Stimulated activated CD8-positive, alpha-beta memory T cell treated with anti-CD3 and anti-CD28 coated beads, Interleukin-12 subunit alpha, Interleukin-12 subunit beta, amount 100 ng/mL, for 24 hours (primary cell): ENCODE measurements around the gene ZNF621.

Experiments used
- DNase-seq: peaks from one replicate; pipeline ENCODE4 v3.0.0-alpha.2; 2020; ENCODE audit errors: extremely low read depth

ZNF621 gene

GRCh38 chr3:40524568-40525285, at the start of gene ZNF621:
Gene ZNF621, plus strand, starts transcription at chr3:40524960. Its CDS starts 881 bp downstream, at chr3:40525841.
- peak; percentile 61 for DNase-seq

- DNase-seq, result no peak
These were observed 48.0 kb upstream of the ZNF621 start, which contains the start of gene ZNF619 for GRCh38 chr3:40476478-40477470. Gene ZNF619, plus strand, starts transcription at chr3:40477122. Its CDS starts 858 bp downstream, at chr3:40477980.

GRCh38 chr3:40477666-40478065, 47.1 kb upstream of the ZNF621 start:
- no peak for DNase-seq

GRCh38 chr3:40487172-40487571, 37.6 kb upstream of the ZNF621 start:
- DNase-seq, result no peak

- DNase-seq, result no peak
These were observed 33.8 kb upstream of the ZNF621 start for GRCh38 chr3:40490916-40491315.

- no peak for DNase-seq
These were observed 30.1 kb upstream of the ZNF621 start for GRCh38 chr3:40494698-40495097.

GRCh38 chr3:40497288-40497687, 27.5 kb upstream of the ZNF621 start:
- no peak for DNase-seq

- no peak for DNase-seq
These were observed 24.8 kb upstream of the ZNF621 start for GRCh38 chr3:40499952-40500351.

GRCh38 chr3:40502034-40502433, 22.7 kb upstream of the ZNF621 start:
- no peak for DNase-seq

GRCh38 chr3:40504636-40505430, 19.9 kb upstream of the ZNF621 start:
- DNase-seq, result no peak

GRCh38 chr3:40505599-40506462, 18.9 kb upstream of the ZNF621 start, which contains the start of gene ZNF620:
Gene ZNF620, plus strand, starts transcription at chr3:40506039. Its CDS starts 314 bp downstream, at chr3:40506353.
- DNase-seq, result no peak

GRCh38 chr3:40511031-40511718, 13.6 kb upstream of the ZNF621 start:
- no peak for DNase-seq

GRCh38 chr3:40516201-40516600, 8.6 kb upstream of the ZNF621 start:
- DNase-seq, result no peak

- no peak for DNase-seq
These were observed 6.7 kb upstream of the ZNF621 start for GRCh38 chr3:40518067-40518466.

- no peak for DNase-seq
These were observed 5.9 kb upstream of the ZNF621 start for GRCh38 chr3:40518848-40519247.

- DNase-seq, result no peak
These were observed 3.5 kb upstream of the ZNF621 start for GRCh38 chr3:40521254-40521653.

- DNase-seq, result no peak
These were observed 979 bp upstream of the ZNF621 start for GRCh38 chr3:40523781-40524180.

- DNase-seq, result no peak
These were observed 565 bp upstream of the ZNF621 start for GRCh38 chr3:40524222-40524567.

GRCh38 chr3:40528426-40528825, 3.7 kb downstream of the ZNF621 start:
- DNase-seq, result no peak

- no peak for DNase-seq
These were observed 7.5 kb downstream of the ZNF621 start for GRCh38 chr3:40532252-40532651.
